AG10803 (cell line): ENCODE measurements around the gene WASF3.

Experiments
- DNase-seq: peaks from one replicate; pipeline ENCODE4 v3.0.0; 2010; ENCODE audit warnings: low read depth
- H3K4me3 ChIP-seq: 2 replicates; pipeline ENCODE4 v1.5.1; 2011; ENCODE audit warnings: mild to moderate bottlenecking, low read length, control low read depth
- TF ChIP-seq, protein P1 (sequence below): conservative IDR thresholded peaks from 2 replicates; pipeline ENCODE4 v1.5.1; 2011; ENCODE audit warnings: mild to moderate bottlenecking, low read length, control low read depth, inconsistent platforms

The WASF3 gene

DNA sequence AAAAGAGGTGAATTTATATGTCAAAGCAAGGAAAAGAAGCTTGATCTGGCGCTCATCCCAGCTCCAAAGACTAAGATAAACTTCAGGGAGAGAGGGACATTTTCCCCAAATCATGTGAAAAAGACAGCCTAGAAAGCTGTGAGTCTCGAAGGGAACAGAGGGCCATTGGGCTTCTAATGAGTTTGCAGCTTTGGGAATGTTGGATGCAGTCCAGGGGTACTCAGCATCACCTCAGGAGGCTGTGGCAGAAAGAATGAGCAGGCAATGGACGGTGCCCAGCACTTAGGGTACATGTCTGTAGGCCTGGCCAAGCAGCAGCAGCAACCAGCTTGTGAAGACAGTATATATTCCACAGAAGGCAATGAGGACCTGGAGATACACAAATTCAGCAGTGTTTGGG, 25.7 kb upstream of the WASF3 start:
- TF ChIP-seq, protein P1, sequence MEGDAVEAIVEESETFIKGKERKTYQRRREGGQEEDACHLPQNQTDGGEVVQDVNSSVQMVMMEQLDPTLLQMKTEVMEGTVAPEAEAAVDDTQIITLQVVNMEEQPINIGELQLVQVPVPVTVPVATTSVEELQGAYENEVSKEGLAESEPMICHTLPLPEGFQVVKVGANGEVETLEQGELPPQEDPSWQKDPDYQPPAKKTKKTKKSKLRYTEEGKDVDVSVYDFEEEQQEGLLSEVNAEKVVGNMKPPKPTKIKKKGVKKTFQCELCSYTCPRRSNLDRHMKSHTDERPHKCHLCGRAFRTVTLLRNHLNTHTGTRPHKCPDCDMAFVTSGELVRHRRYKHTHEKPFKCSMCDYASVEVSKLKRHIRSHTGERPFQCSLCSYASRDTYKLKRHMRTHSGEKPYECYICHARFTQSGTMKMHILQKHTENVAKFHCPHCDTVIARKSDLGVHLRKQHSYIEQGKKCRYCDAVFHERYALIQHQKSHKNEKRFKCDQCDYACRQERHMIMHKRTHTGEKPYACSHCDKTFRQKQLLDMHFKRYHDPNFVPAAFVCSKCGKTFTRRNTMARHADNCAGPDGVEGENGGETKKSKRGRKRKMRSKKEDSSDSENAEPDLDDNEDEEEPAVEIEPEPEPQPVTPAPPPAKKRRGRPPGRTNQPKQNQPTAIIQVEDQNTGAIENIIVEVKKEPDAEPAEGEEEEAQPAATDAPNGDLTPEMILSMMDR, result no peak
- no peak for DNase-seq
- H3K4me3 ChIP-seq, result no peak overlapping the region

DNA sequence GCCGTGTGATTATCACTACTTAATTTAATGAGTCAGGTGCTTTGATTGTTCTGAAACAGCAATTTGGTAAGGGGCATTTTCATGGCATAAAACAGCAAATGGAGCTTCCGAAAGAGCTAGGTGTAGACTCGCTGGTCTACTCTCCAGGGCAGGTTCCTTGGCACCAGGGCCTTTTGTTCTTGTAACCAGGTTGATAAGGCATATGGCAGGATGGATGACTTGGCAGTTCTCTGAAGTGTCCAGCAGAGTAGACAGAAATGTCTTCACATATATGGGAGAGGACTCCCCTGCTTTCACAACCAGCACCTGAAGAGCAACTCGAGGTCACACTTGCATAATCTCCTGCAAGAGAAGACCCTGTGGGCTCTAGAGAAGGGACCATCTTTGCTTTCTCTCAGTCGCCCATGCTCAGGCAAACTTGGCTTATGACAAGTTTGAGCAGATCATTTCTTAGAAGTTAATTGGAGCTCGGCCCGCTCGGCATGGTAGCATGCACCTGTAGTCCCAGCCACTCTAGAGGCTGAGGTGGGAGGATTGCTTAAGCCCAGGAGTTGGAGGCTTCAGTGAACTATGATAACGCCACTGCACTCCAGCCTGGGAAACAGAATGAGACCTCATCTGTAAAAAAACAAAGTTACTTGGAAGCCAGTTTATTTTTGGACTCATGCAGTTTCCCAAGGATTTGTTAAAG, 23.3 kb upstream of the WASF3 start:
- DNase-seq, result no peak
- TF ChIP-seq, protein P1, result no peak
- no peak overlapping the region for H3K4me3 ChIP-seq

DNA sequence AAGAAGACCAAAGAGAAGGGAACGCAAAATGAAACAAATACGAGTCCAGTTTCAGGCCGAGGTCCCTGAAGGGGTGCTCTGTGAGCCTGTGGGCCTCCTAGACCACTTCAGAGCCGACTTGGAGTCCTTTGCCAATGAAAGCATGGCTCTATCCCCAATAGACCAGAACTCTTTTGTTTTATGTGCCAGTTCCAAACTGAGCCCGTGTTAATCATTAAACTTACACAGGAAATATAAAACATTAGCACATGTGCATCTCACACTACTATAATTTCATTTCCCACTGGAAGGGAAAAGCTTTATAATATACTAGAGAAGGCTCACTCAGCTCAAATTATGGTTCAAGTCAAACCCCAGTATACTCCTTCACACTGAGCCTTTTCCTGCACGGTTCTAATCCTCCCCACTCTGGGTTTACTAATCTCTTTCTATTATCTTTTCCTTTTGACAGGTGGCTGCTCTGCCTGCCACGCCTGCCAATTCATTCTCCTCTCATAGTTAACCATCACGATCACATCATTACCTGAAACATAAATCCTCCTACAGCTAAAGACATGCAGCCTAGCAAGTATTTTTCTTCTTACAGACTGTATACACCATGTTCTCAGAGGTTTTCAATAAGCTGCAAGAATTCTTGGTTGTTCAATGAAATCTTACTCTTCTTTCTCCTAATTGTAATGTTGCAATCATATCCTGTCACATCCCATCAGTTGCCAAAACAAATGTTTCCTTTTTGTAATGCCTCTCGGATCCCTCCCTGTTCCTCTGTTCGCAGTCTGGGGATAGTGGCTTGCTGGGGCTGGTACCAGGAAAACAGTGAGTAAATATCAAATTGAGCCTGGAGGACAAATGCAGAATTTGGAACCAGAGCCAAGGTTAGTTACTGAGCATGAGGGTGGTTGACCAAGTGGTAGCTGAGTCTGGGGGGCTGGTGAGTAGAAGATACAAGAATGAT, 18.8 kb upstream of the WASF3 start:
- no peak overlapping the region for H3K4me3 ChIP-seq
- TF ChIP-seq, protein P1, result no peak
- no peak for DNase-seq

DNA sequence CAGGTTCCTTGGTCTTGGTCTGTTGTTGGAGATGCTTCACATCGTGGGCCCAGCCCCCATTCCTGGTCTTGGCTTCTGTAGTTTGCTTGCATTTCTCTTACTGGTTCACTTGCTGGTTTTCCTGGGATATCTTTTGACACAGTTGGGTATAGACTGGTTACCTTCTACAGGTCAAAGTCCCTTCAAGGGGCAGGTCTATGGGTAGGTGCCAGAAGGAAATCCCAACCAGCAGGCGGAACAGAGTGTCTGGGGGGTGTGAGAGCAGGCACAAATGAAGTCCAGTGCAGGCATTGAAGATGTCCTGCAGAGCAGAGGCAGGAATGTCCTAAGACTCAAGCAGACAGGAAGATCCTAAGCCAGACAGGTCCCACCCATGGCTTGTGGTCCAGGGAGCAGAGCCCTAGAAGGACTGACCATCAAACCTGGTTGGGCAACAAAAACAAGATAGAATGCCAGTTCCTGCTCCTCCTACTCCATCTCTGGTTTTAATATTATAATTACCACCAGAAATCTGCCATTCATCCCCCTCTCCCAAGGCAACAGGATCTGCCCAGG, 17.7 kb upstream of the WASF3 start:
- no peak for DNase-seq
- H3K4me3 ChIP-seq, result no peak overlapping the region
- TF ChIP-seq, protein P1, result no peak

DNA sequence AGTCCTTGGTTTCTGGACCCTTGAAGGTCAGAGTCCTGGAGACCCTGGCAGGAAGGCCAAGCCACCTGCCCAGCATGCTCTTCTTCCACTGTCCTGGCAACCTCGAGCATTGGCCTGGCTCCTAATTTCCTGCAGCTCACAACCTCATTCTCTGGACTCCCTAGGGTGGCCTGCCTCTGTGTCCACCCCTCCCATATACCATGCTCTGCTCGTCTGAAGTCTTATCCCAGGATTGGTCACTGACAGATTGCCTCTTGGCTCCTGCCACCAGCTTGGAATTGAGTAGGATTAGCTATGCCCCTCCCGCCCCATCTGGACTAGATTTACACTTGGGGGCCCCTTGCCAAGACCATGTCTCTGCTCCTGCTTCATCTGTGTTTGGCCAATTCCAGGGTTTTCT, 17.1 kb upstream of the WASF3 start:
- TF ChIP-seq, protein P1, result no peak
- no peak for DNase-seq
- H3K4me3 ChIP-seq, result no peak overlapping the region

DNA sequence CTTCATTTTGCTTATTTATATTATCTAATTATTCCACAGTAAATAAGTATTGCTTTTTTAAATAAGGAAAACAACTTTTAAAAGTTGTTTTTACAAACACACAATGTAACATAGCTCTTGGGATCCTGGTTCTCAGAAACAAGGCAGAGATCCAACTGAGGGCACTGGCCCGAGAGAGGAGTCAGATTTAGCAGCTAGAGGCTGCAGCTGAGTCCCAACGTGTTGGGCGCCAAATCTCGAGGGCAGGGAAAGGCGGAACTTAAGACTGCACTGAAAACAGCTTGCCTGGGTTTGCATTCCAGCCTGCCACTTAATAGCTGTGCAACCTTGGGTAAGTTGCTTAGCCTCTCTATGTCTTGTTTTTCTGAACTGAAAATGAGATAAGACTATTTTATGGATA, 16.4 kb upstream of the WASF3 start:
- no peak overlapping the region for H3K4me3 ChIP-seq
- DNase-seq, result no peak
- TF ChIP-seq, protein P1, result no peak
